Stimulated activated naive B cell treated with anti-CD40 and anti-IgM and Interleukin-4, amounts not matched to agents 10 μg/mL and 1 μg/mL and 100 μg/mL, for 72 hours (primary cell): ENCODE results near the gene IL6ST.
A peak's percentile ranks its signal among the peaks of the same experiment; 100 is the strongest.
"Not testable (repeated sequence)": the region's sequence is repeated elsewhere in the genome, so short reads cannot be mapped to it uniquely, and the experiment has no call there.

ENCODE experiments used
- ATAC-seq, 2 donors: fragments of 150-1000 bp; cut with Tn5 transposase; replicated peaks; 2 replicates each; pipeline ENCODE4 v1.10.0; 2021; ENCODE audit warnings: moderate library complexity in 1 of 2
- DNase-seq: peaks from one replicate; pipeline ENCODE4 v3.0.0; 2021
- H3K27ac Mint-ChIP-seq: one replicate; pipeline ENCODE4 v1.8.0; 2022; ENCODE audit warnings: mild to moderate bottlenecking, mixed read lengths
- H3K27me3 Mint-ChIP-seq, 2 donors: one replicate each; pipeline ENCODE4 v1.8.0; 2022; ENCODE audit warnings: mixed read lengths in 2 of 2
- H3K36me3 Mint-ChIP-seq, 2 donors: one replicate each; pipeline ENCODE4 v1.8.0; 2022; ENCODE audit warnings: mixed read lengths in 2 of 2, mild to moderate bottlenecking in 1 of 2
- H3K4me1 Mint-ChIP-seq, 2 donors: one replicate each; pipeline ENCODE4 v1.8.0; 2022; ENCODE audit warnings: mixed read lengths in 2 of 2, mild to moderate bottlenecking in 1 of 2
- H3K4me3 Mint-ChIP-seq, 2 donors: one replicate each; pipeline ENCODE4 v1.8.0; 2022; ENCODE audit warnings: mild to moderate bottlenecking in 2 of 2, mixed read lengths in 2 of 2, moderate library complexity in 1 of 2
- H3K9me3 Mint-ChIP-seq, 2 donors: one replicate each; pipeline ENCODE4 v1.8.0; 2022; ENCODE audit warnings: mixed read lengths in 2 of 2, mild to moderate bottlenecking in 1 of 2

Gene IL6ST

GRCh38 chr5:56018832-56019231, 24.1 kb upstream of the IL6ST start:
- ATAC-seq (no peak), DNase-seq (no peak)
- peaks cover 1 to 5% of the 10 kb centered on the region in 2 donors for H3K36me3 Mint-ChIP-seq
- H3K4me1 Mint-ChIP-seq, result no peaks in the 10 kb centered on the region
- H3K27ac Mint-ChIP-seq, result no peak overlapping the region
- H3K27me3 Mint-ChIP-seq, result peaks cover 0 to 4% of the 10 kb centered on the region in 2 donors
- peaks cover 3 to 5% of the 10 kb centered on the region in 2 donors for H3K9me3 Mint-ChIP-seq
- H3K4me3 Mint-ChIP-seq, result no peak overlapping the region

- H3K4me3 Mint-ChIP-seq, ATAC-seq, H3K27me3 Mint-ChIP-seq, H3K36me3 Mint-ChIP-seq, H3K9me3 Mint-ChIP-seq, H3K27ac Mint-ChIP-seq, H3K4me1 Mint-ChIP-seq, DNase-seq: not testable (repeated sequence)
Measured at GRCh38 chr5:56014701-56015100, 19.9 kb upstream of the IL6ST start.

- H3K27ac Mint-ChIP-seq, H3K4me1 Mint-ChIP-seq, H3K4me3 Mint-ChIP-seq, ATAC-seq, DNase-seq, H3K9me3 Mint-ChIP-seq, H3K36me3 Mint-ChIP-seq, H3K27me3 Mint-ChIP-seq: not testable (repeated sequence)
Measured at GRCh38 chr5:56013939-56014338, 19.2 kb upstream of the IL6ST start.

GRCh38 chr5:56012281-56012963, 17.7 kb upstream of the IL6ST start:
- DNase-seq, result no peak
- Mint-ChIP-seq H3K27me3 (peaks cover 0 to 4% of the 10 kb centered on the region in 2 donors), H3K4me3 (no peak overlapping the region), H3K9me3 (peaks cover 3 to 5% of the 10 kb centered on the region in 2 donors), H3K4me1 (no peaks in the 10 kb centered on the region), H3K27ac (no peak overlapping the region), H3K36me3 (peaks cover 1 to 5% of the 10 kb centered on the region in 2 donors)
- ATAC-seq, result peak; percentile 34 to 50

GRCh38 chr5:56011835-56012234, 17.1 kb upstream of the IL6ST start:
- peaks cover 0 to 4% of the 10 kb centered on the region in 2 donors for H3K27me3 Mint-ChIP-seq
- H3K27ac Mint-ChIP-seq, result no peak overlapping the region
- ATAC-seq (peak in 1 of 2 donors; percentile 8), DNase-seq (no peak)
- H3K36me3 Mint-ChIP-seq, result peaks cover 1 to 5% of the 10 kb centered on the region in 2 donors
- peaks cover 3 to 5% of the 10 kb centered on the region in 2 donors for H3K9me3 Mint-ChIP-seq
- H3K4me1 Mint-ChIP-seq, result no peaks in the 10 kb centered on the region
- no peak overlapping the region for H3K4me3 Mint-ChIP-seq

GRCh38 chr5:56010431-56010830, 15.7 kb upstream of the IL6ST start:
- ATAC-seq, result no peak
- Mint-ChIP-seq H3K4me1 (peaks cover 7 to 13% of the 10 kb centered on the region in 2 donors), H3K9me3 (no peaks in the 10 kb centered on the region), H3K4me3 (no peak overlapping the region), H3K27me3 (no peaks in the 10 kb centered on the region), H3K27ac (no peak overlapping the region), H3K36me3 (no peaks in the 10 kb centered on the region)
- DNase-seq, result no peak

- Mint-ChIP-seq H3K9me3 (peaks cover 0 to 6% of the 10 kb centered on the region in 2 donors), H3K27ac (no peak overlapping the region), H3K27me3 (peaks cover 0 to 5% of the 10 kb centered on the region in 2 donors), H3K36me3 (peaks cover 0 to 3% of the 10 kb centered on the region in 2 donors), H3K4me3 (no peak overlapping the region), H3K4me1 (peaks cover 12 to 26% of the 10 kb centered on the region in 2 donors)
- DNase-seq (no peak), ATAC-seq (no peak)
Measured at GRCh38 chr5:56006600-56006999, 11.8 kb upstream of the IL6ST start.

- DNase-seq (no peak), ATAC-seq (peak; percentile 85 to 88)
- H3K4me3 Mint-ChIP-seq, result no peak overlapping the region
- H3K9me3 Mint-ChIP-seq, result peaks cover 0 to 6% of the 10 kb centered on the region in 2 donors
- H3K27ac Mint-ChIP-seq, result no peak overlapping the region
- H3K36me3 Mint-ChIP-seq, result peaks cover 0 to 3% of the 10 kb centered on the region in 2 donors
- H3K4me1 Mint-ChIP-seq, result peaks cover 12 to 26% of the 10 kb centered on the region in 2 donors
- peaks cover 0 to 5% of the 10 kb centered on the region in 2 donors for H3K27me3 Mint-ChIP-seq
Measured at GRCh38 chr5:56006094-56006493, 11.3 kb upstream of the IL6ST start.

- Mint-ChIP-seq H3K4me1 (peaks cover 12 to 26% of the 10 kb centered on the region in 2 donors), H3K27me3 (peaks cover 0 to 5% of the 10 kb centered on the region in 2 donors), H3K27ac (no peak overlapping the region), H3K36me3 (peaks cover 0 to 3% of the 10 kb centered on the region in 2 donors), H3K9me3 (peaks cover 0 to 6% of the 10 kb centered on the region in 2 donors), H3K4me3 (no peak overlapping the region)
- ATAC-seq (no peak), DNase-seq (no peak)
Measured at GRCh38 chr5:56004874-56005273, 10.1 kb upstream of the IL6ST start.

GRCh38 chr5:56003679-56004078, 8.9 kb upstream of the IL6ST start:
- no peak for DNase-seq
- Mint-ChIP-seq H3K9me3 (peaks cover 0 to 6% of the 10 kb centered on the region in 2 donors), H3K36me3 (peaks cover 0 to 3% of the 10 kb centered on the region in 2 donors), H3K27ac (no peak overlapping the region), H3K27me3 (peaks cover 0 to 5% of the 10 kb centered on the region in 2 donors), H3K4me3 (no peak overlapping the region), H3K4me1 (peaks cover 12 to 26% of the 10 kb centered on the region in 2 donors)
- ATAC-seq, result no peak

GRCh38 chr5:56003179-56003578, 8.4 kb upstream of the IL6ST start:
- no peak overlapping the region for H3K4me3 Mint-ChIP-seq
- peaks cover 0 to 3% of the 10 kb centered on the region in 2 donors for H3K36me3 Mint-ChIP-seq
- ATAC-seq, result no peak
- H3K27ac Mint-ChIP-seq, result no peak overlapping the region
- peaks cover 4 to 9% of the 10 kb centered on the region in 2 donors for H3K27me3 Mint-ChIP-seq
- no peak for DNase-seq
- H3K9me3 Mint-ChIP-seq, result peaks cover 0 to 6% of the 10 kb centered on the region in 2 donors
- peaks cover 12 to 26% of the 10 kb centered on the region in 2 donors for H3K4me1 Mint-ChIP-seq

GRCh38 chr5:56002303-56002702, 7.5 kb upstream of the IL6ST start:
- Mint-ChIP-seq H3K27ac (no peak overlapping the region), H3K4me3 (no peak overlapping the region), H3K4me1 (peaks cover 12 to 26% of the 10 kb centered on the region in 2 donors), H3K27me3 (peaks cover 4 to 14% of the 10 kb centered on the region in 2 donors), H3K9me3 (peaks cover 0 to 6% of the 10 kb centered on the region in 2 donors), H3K36me3 (peaks cover 0 to 3% of the 10 kb centered on the region in 2 donors)
- DNase-seq (no peak), ATAC-seq (no peak)

- DNase-seq, H3K4me3 Mint-ChIP-seq, ATAC-seq, H3K9me3 Mint-ChIP-seq, H3K27ac Mint-ChIP-seq, H3K36me3 Mint-ChIP-seq: not testable (repeated sequence)
- peaks cover 6 to 12% of the 10 kb centered on the region in 2 donors for H3K4me1 Mint-ChIP-seq
- peaks cover 4 to 18% of the 10 kb centered on the region in 2 donors for H3K27me3 Mint-ChIP-seq
Measured at GRCh38 chr5:56000221-56000620, 5.5 kb upstream of the IL6ST start.

GRCh38 chr5:55998966-55999365, 4.2 kb upstream of the IL6ST start:
- Mint-ChIP-seq H3K27me3 (peaks cover 4 to 13% of the 10 kb centered on the region in 2 donors), H3K4me3 (no peak overlapping the region), H3K27ac (no peak overlapping the region), H3K36me3 (peaks cover 0 to 3% of the 10 kb centered on the region in 2 donors), H3K9me3 (peaks cover 0 to 6% of the 10 kb centered on the region in 2 donors), H3K4me1 (peaks cover 6 to 12% of the 10 kb centered on the region in 2 donors)
- ATAC-seq (no peak), DNase-seq (no peak)

GRCh38 chr5:55997742-55998351, 3.1 kb upstream of the IL6ST start:
- DNase-seq (no peak), ATAC-seq (no peak)
- H3K4me1 Mint-ChIP-seq, result peaks cover 3 to 6% of the 10 kb centered on the region in 2 donors
- peaks cover 4 to 13% of the 10 kb centered on the region in 2 donors for H3K27me3 Mint-ChIP-seq
- no peak overlapping the region for H3K4me3 Mint-ChIP-seq
- no peaks in the 10 kb centered on the region for H3K36me3 Mint-ChIP-seq
- H3K9me3 Mint-ChIP-seq, result peaks cover 0 to 3% of the 10 kb centered on the region in 2 donors
- H3K27ac Mint-ChIP-seq, result no peak overlapping the region
